Heart left ventricle (tissue), 16 donors: ENCODE data around the gene DDN. TPM values are rescaled to one million over a fixed set of nuclear protein-coding genes. Genes with fewer than 3 reads are reported as not detected.

ENCODE experiments used
- ATAC-seq, 4 donors: fragments of 200-7000 bp; cut with Tn5 transposase; one replicate each; pipeline ENCODE4 v1.9.1; 2020 to 2022; ENCODE audit warnings: moderate library complexity in 4 of 4, mild to moderate bottlenecking in 3 of 4, moderate number of reproducible peaks in 1 of 4
- DNase-seq, 5 donors: peaks; one replicate each; pipeline ENCODE4 v3.0.0-alpha.2; 2020
- H3K27ac ChIP-seq, 12 donors: fragments of 200-600 bp; sonication (generic) in 4 of 12; one replicate each; pipeline versions ENCODE4 v1.5.0 to v1.8.0; 2016 to 2022; ENCODE audit warnings: mild to moderate bottlenecking in 2 of 12
- H3K27me3 ChIP-seq, 9 donors: fragments of 200-600 bp; sonication (generic) in 2 of 9; one replicate each; pipeline versions ENCODE4 v1.5.1 to v1.8.0; 2016 to 2022; ENCODE audit warnings: mild to moderate bottlenecking in 3 of 9
- H3K36me3 ChIP-seq, 9 donors: fragments of 200-600 bp; sonication (generic) in 2 of 9; one replicate each; pipeline versions ENCODE4 v1.5.0 to v1.8.0; 2018 to 2022; ENCODE audit warnings: mild to moderate bottlenecking in 2 of 9
- H3K4me1 ChIP-seq, 12 donors: fragments of 200-600 bp; sonication (generic) in 4 of 12; one replicate each; pipeline versions ENCODE4 v1.5.0 to v1.8.0; 2016 to 2022; ENCODE audit warnings: mild to moderate bottlenecking in 3 of 12
- H3K4me3 ChIP-seq, 12 donors: fragments of 200-600 bp; sonication (generic) in 4 of 12; one replicate each; pipeline versions ENCODE4 v1.5.0 to v1.8.0; 2017 to 2022; ENCODE audit warnings: mild to moderate bottlenecking in 9 of 12, moderate library complexity in 4 of 12
- H3K9me3 ChIP-seq, 12 donors: fragments of 200-600 bp; sonication (generic) in 4 of 12; one replicate each; pipeline versions ENCODE4 v1.5.0 to v1.8.0; 2016 to 2022; ENCODE audit warnings: mild to moderate bottlenecking in 1 of 12
- CTCF ChIP-seq, 12 donors: fragments of 200-600 bp; sonication (generic) in 4 of 12; IDR thresholded peaks; one replicate each; pipeline versions ENCODE4 v1.5.0 to v1.8.0; 2018 to 2022; ENCODE audit warnings: antibody characterized with exemption in 12 of 12, mild to moderate bottlenecking in 5 of 12
- POLR2A ChIP-seq, 2 donors: fragments of 450-650 bp; IDR thresholded peaks; one replicate each; pipeline ENCODE4 v1.6.1; 2017; ENCODE audit warnings: antibody characterized with exemption in 2 of 2, mild to moderate bottlenecking in 2 of 2, moderate library complexity in 2 of 2
- WGBS, 4 donors: extraction: QIAGEN DNeasy Blood & Tissue Kit in 2 of 4; methylation state at CpG; one replicate each; pipeline versions ENCODE4 v1.1.5 to v1.1.7; 2013 to 2018; 5-methylcytosine and 5-hydroxymethylcytosine counted together
- intact Hi-C, 10 donors: fragments of 100-400 bp; cut with DNase I; formaldehyde crosslinking; loops; one replicate each; pipeline versions ENCODE4 v1.11.1 to v1.14.2; 2022
- polyA plus RNA-seq, 2 donors: library from polyadenylated mRNA; stranded (reverse); fragments of 200-250 nt; gene quantifications; one replicate each; pipeline ENCODE4 v1.2.3, GENCODE V29; 2013
- total RNA-seq, 9 donors: library from RNA; depleted of rRNA in 2 of 9; stranded (reverse); fragments of >200 nt in 2 of 9; fragmentation: NEBNext Ultra II Directional in 3 of 9; extraction: Animal tissue kit (Norgen Biotek cat#: 25700) in 3 of 9; gene quantifications; one replicate each; pipeline versions ENCODE4 v1.1.0 to v1.2.4, GENCODE V29; 2016 to 2023
- donor health status: ischemic (EF 13 %, LVEDD 7.1; RV severe dilation, severe dysfunction).
- donor health status: healthy with polysubstance abuse.
- donor health status: DM: no; HTN: yes; CAD: no.
- donor health status: DM: no; HTN: no; CAD: no.
- donor health status: ischemic (EF 25% LVEDD 6.9; RV normal size, moderate dysfunction).
- donor health status: ischemic (EF 25% LVEDD 5.7; RV mildly dilated, moderate dysfunction).
- donor health status: healthy.
- donor health status: DM: yes; HTN: yes; CAD: no.
- donor health status: ischemic (EF 35%, LVEDD 5.7; RV mildly dilated, moderate dysfunction).
- donor health status: nonischemic (EF 11% LVEDD 7.7; RV severe dilation, severe dysfunction).
- donor health status: DM: yes; HTN: yes; CAD: no.
- donor health status: PGD.
- donor health status: ischemic (EF 29% LVEDD 5.4; RV normal size, mild dysfunction).
- donor health status: nonischemic (EF 23%, LVEDD 6.1; RV moderate dilation, normal function).

The DDN gene
- total and polyA plus RNA-seq, 11 donors, result 0.40 to 2.8 (median 0.95) TPM

- no peak overlapping the region for H3K27ac ChIP-seq
- DNase-seq (peak in 3 of 5 donors; percentile 31 to 69 (median 32)), ATAC-seq (no peak)
- intact Hi-C loops, result loop anchor here in 4 of 10 donors (2.0 to 5.0 kb wide), 3 partner anchors 19 to 146 kb away; partner anchors contain the start of gene DDX23 (in 3 of the 4)
- peaks cover 0 to 26% (median 20%) of the 10 kb centered on the region in 9 donors for H3K36me3 ChIP-seq
- no peaks in the 10 kb centered on the region for H3K9me3 ChIP-seq
- WGBS, 4 donors, result 4 to 13% (median 5%) methylated on average over 32 to 57 of the region's 57 CpGs
- H3K4me1 ChIP-seq, result peaks cover 4 to 56% (median 39%) of the 10 kb centered on the region in 12 donors
- no peak for TF ChIP-seq POLR2A (IDR thresholded peaks at IDR 0.05)
- TF ChIP-seq CTCF (IDR thresholded peaks at IDR 0.05), result no peak
- H3K27me3 ChIP-seq, result peaks cover 3 to 65% (median 9%) of the 10 kb centered on the region in 9 donors
- H3K4me3 ChIP-seq, result peak overlapping the region; percentile 15 to 66 (median 47)
Observed at GRCh38 chr12:48997719-48998496, 1.3 kb downstream of the DDN start.

- ATAC-seq, result peak; percentile 43 to 69 (median 58)
- Histone ChIP-seq H3K9me3 (no peaks in the 10 kb centered on the region), H3K27ac (peak overlapping the region in 1 of 12 donors; percentile 40), H3K4me3 (peak overlapping the region; percentile 1 to 66 (median 50)), H3K4me1 (peaks cover 4 to 56% (median 39%) of the 10 kb centered on the region in 12 donors), H3K36me3 (peaks cover 0 to 18% (median 11%) of the 10 kb centered on the region in 9 donors), H3K27me3 (peaks cover 3 to 67% (median 9%) of the 10 kb centered on the region in 9 donors)
- intact Hi-C loops, result loop anchor here in 4 of 10 donors (2.0 to 5.0 kb wide), 3 partner anchors 20 to 145 kb away; partner anchors contain the start of gene DDX23 (in 3 of the 4)
- DNase-seq, result peak; percentile 78 to 89 (median 85)
- TF ChIP-seq CTCF (IDR thresholded peaks at IDR 0.05) (peak; percentile 62 to 88 (median 71)), POLR2A (IDR thresholded peaks at IDR 0.05) (no peak)
- WGBS, 4 donors, result 6 to 10% (median 8%) methylated on average over 29 to 71 of the region's 71 CpGs
Observed at GRCh38 chr12:48996794-48997718, 2.1 kb downstream of the DDN start.

- peak; percentile 68 to 91 (median 84) for TF ChIP-seq CTCF (IDR thresholded peaks at IDR 0.05)
- TF ChIP-seq POLR2A (IDR thresholded peaks at IDR 0.05), result no peak
- intact Hi-C loops, result loop anchor here in 5 of 10 donors (1.0 to 5.0 kb wide), 4 partner anchors 53 to 143 kb away; partner anchors contain the start of gene DDX23 (in 4 of the 5)
- DNase-seq (peak; percentile 76 to 87 (median 85)), ATAC-seq (peak; percentile 66 to 85 (median 72))
- Histone ChIP-seq H3K9me3 (no peaks in the 10 kb centered on the region), H3K4me1 (peaks cover 4 to 50% (median 35%) of the 10 kb centered on the region in 12 donors), H3K27me3 (peaks cover 3 to 72% (median 9%) of the 10 kb centered on the region in 9 donors), H3K27ac (no peak overlapping the region), H3K36me3 (no peaks in the 10 kb centered on the region), H3K4me3 (peak overlapping the region in 9 of 12 donors; percentile 19 to 50 (median 35))
- WGBS, 4 donors, result 5 to 8% (median 6%) methylated on average over 31 to 32 of the region's 32 CpGs
Observed at GRCh38 chr12:48995086-48995879, 3.9 kb downstream of the DDN start.
